ENCODE results near the gene CDH13.

The CDH13 gene

GRCh38 chr16:83214671-83215070 is 587.9 kb downstream of the CDH13 start:
- Histone ChIP-seq H3K9ac (ENCODE audit: low read length) (no peak overlapping the region), H3K9me3 (ENCODE audit: low read length) (no peaks in the 10 kb centered on the region), H3K4me1 (ENCODE audit: insufficient read depth, low read length) (no peaks in the 10 kb centered on the region), H3K36me3 (ENCODE audit: insufficient read depth, low read length) (no peaks in the 10 kb centered on the region), H3K27me3 (ENCODE audit: control insufficient read depth in 1 of 2, insufficient read depth in 2 of 2, low read length in 2 of 2) (no peaks in the 10 kb centered on the region), H3K27ac (ENCODE audit: low read depth, low read length) (no peak overlapping the region), H3K4me3 (ENCODE audit: low read depth in 1 of 2, low read length in 2 of 2) (no peak overlapping the region)

GRCh38 chr16:83215406-83216001 is 588.7 kb downstream of the CDH13 start:
- no peak overlapping the region for H3K27ac ChIP-seq (ENCODE audit: low read depth, low read length)
- no peak overlapping the region for H3K4me3 ChIP-seq (ENCODE audit: low read depth in 1 of 2, low read length in 2 of 2)
- H3K9ac ChIP-seq (ENCODE audit: low read length), result no peak overlapping the region
- no peaks in the 10 kb centered on the region for H3K36me3 ChIP-seq (ENCODE audit: insufficient read depth, low read length)
- H3K27me3 ChIP-seq (ENCODE audit: control insufficient read depth in 1 of 2, insufficient read depth in 2 of 2, low read length in 2 of 2), result no peaks in the 10 kb centered on the region
- no peaks in the 10 kb centered on the region for H3K4me1 ChIP-seq (ENCODE audit: insufficient read depth, low read length)
- no peaks in the 10 kb centered on the region for H3K9me3 ChIP-seq (ENCODE audit: low read length)

GRCh38 chr16:83219285-83219684 is 592.5 kb downstream of the CDH13 start:
- H3K27ac ChIP-seq (ENCODE audit: low read depth, low read length), result no peak overlapping the region
- H3K4me3 ChIP-seq (ENCODE audit: low read depth in 1 of 2, low read length in 2 of 2), result no peak overlapping the region
- no peak overlapping the region for H3K9ac ChIP-seq (ENCODE audit: low read length)
- H3K4me1 ChIP-seq (ENCODE audit: insufficient read depth, low read length), result no peaks in the 10 kb centered on the region
- no peaks in the 10 kb centered on the region for H3K27me3 ChIP-seq (ENCODE audit: control insufficient read depth in 1 of 2, insufficient read depth in 2 of 2, low read length in 2 of 2)
- no peaks in the 10 kb centered on the region for H3K36me3 ChIP-seq (ENCODE audit: insufficient read depth, low read length)
- H3K9me3 ChIP-seq (ENCODE audit: low read length), result no peaks in the 10 kb centered on the region

GRCh38 chr16:83220066-83220465 is 593.3 kb downstream of the CDH13 start:
- no peaks in the 10 kb centered on the region for H3K36me3 ChIP-seq (ENCODE audit: insufficient read depth, low read length)
- H3K27me3 ChIP-seq (ENCODE audit: control insufficient read depth in 1 of 2, insufficient read depth in 2 of 2, low read length in 2 of 2), result no peaks in the 10 kb centered on the region
- H3K27ac ChIP-seq (ENCODE audit: low read depth, low read length), result no peak overlapping the region
- H3K4me3 ChIP-seq (ENCODE audit: low read depth in 1 of 2, low read length in 2 of 2), result no peak overlapping the region
- no peaks in the 10 kb centered on the region for H3K9me3 ChIP-seq (ENCODE audit: low read length)
- no peaks in the 10 kb centered on the region for H3K4me1 ChIP-seq (ENCODE audit: insufficient read depth, low read length)
- no peak overlapping the region for H3K9ac ChIP-seq (ENCODE audit: low read length)

- no peak overlapping the region for H3K27ac ChIP-seq (ENCODE audit: low read depth, low read length)
- H3K36me3 ChIP-seq (ENCODE audit: insufficient read depth, low read length), result no peaks in the 10 kb centered on the region
- no peaks in the 10 kb centered on the region for H3K27me3 ChIP-seq (ENCODE audit: control insufficient read depth in 1 of 2, insufficient read depth in 2 of 2, low read length in 2 of 2)
- H3K4me1 ChIP-seq (ENCODE audit: insufficient read depth, low read length), result no peaks in the 10 kb centered on the region
- H3K4me3 ChIP-seq (ENCODE audit: low read depth in 1 of 2, low read length in 2 of 2), result no peak overlapping the region
- no peaks in the 10 kb centered on the region for H3K9me3 ChIP-seq (ENCODE audit: low read length)
- H3K9ac ChIP-seq (ENCODE audit: low read length), result no peak overlapping the region
These were observed 597.9 kb downstream of the CDH13 start for GRCh38 chr16:83224642-83225041.

GRCh38 chr16:83227336-83227735 is 600.6 kb downstream of the CDH13 start:
- Histone ChIP-seq H3K36me3 (ENCODE audit: insufficient read depth, low read length) (no peaks in the 10 kb centered on the region), H3K27ac (ENCODE audit: low read depth, low read length) (no peak overlapping the region), H3K9ac (ENCODE audit: low read length) (no peak overlapping the region), H3K9me3 (ENCODE audit: low read length) (no peaks in the 10 kb centered on the region), H3K4me1 (ENCODE audit: insufficient read depth, low read length) (no peaks in the 10 kb centered on the region), H3K4me3 (ENCODE audit: low read depth in 1 of 2, low read length in 2 of 2) (no peak overlapping the region), H3K27me3 (ENCODE audit: control insufficient read depth in 1 of 2, insufficient read depth in 2 of 2, low read length in 2 of 2) (no peaks in the 10 kb centered on the region)

GRCh38 chr16:83231729-83232128 is 605.0 kb downstream of the CDH13 start:
- no peaks in the 10 kb centered on the region for H3K27me3 ChIP-seq (ENCODE audit: control insufficient read depth in 1 of 2, insufficient read depth in 2 of 2, low read length in 2 of 2)
- H3K4me1 ChIP-seq (ENCODE audit: insufficient read depth, low read length), result no peaks in the 10 kb centered on the region
- H3K9me3 ChIP-seq (ENCODE audit: low read length), result no peaks in the 10 kb centered on the region
- H3K9ac ChIP-seq (ENCODE audit: low read length), result no peak overlapping the region
- no peaks in the 10 kb centered on the region for H3K36me3 ChIP-seq (ENCODE audit: insufficient read depth, low read length)
- no peak overlapping the region for H3K4me3 ChIP-seq (ENCODE audit: low read depth in 1 of 2, low read length in 2 of 2)
- H3K27ac ChIP-seq (ENCODE audit: low read depth, low read length), result no peak overlapping the region

- Histone ChIP-seq H3K9ac (ENCODE audit: low read length) (no peak overlapping the region), H3K9me3 (ENCODE audit: low read length) (no peaks in the 10 kb centered on the region), H3K4me1 (ENCODE audit: insufficient read depth, low read length) (no peaks in the 10 kb centered on the region), H3K36me3 (ENCODE audit: insufficient read depth, low read length) (no peaks in the 10 kb centered on the region), H3K27ac (ENCODE audit: low read depth, low read length) (no peak overlapping the region), H3K4me3 (ENCODE audit: low read depth in 1 of 2, low read length in 2 of 2) (no peak overlapping the region), H3K27me3 (ENCODE audit: control insufficient read depth in 1 of 2, insufficient read depth in 2 of 2, low read length in 2 of 2) (no peaks in the 10 kb centered on the region)
These were observed 606.4 kb downstream of the CDH13 start for GRCh38 chr16:83233153-83233552.

- no peak overlapping the region for H3K4me3 ChIP-seq (ENCODE audit: low read depth in 1 of 2, low read length in 2 of 2)
- no peaks in the 10 kb centered on the region for H3K36me3 ChIP-seq (ENCODE audit: insufficient read depth, low read length)
- no peaks in the 10 kb centered on the region for H3K4me1 ChIP-seq (ENCODE audit: insufficient read depth, low read length)
- H3K9me3 ChIP-seq (ENCODE audit: low read length), result no peaks in the 10 kb centered on the region
- no peak overlapping the region for H3K27ac ChIP-seq (ENCODE audit: low read depth, low read length)
- H3K9ac ChIP-seq (ENCODE audit: low read length), result no peak overlapping the region
- no peaks in the 10 kb centered on the region for H3K27me3 ChIP-seq (ENCODE audit: control insufficient read depth in 1 of 2, insufficient read depth in 2 of 2, low read length in 2 of 2)
These were observed 612.4 kb downstream of the CDH13 start for GRCh38 chr16:83238949-83239691.

- H3K4me1 ChIP-seq (ENCODE audit: insufficient read depth, low read length), result no peaks in the 10 kb centered on the region
- H3K9me3 ChIP-seq (ENCODE audit: low read length), result no peaks in the 10 kb centered on the region
- H3K27me3 ChIP-seq (ENCODE audit: control insufficient read depth in 1 of 2, insufficient read depth in 2 of 2, low read length in 2 of 2), result no peaks in the 10 kb centered on the region
- no peak overlapping the region for H3K27ac ChIP-seq (ENCODE audit: low read depth, low read length)
- H3K4me3 ChIP-seq (ENCODE audit: low read depth in 1 of 2, low read length in 2 of 2), result no peak overlapping the region
- H3K9ac ChIP-seq (ENCODE audit: low read length), result no peak overlapping the region
- H3K36me3 ChIP-seq (ENCODE audit: insufficient read depth, low read length), result no peaks in the 10 kb centered on the region
These were observed 617.3 kb downstream of the CDH13 start for GRCh38 chr16:83244057-83244456.

- H3K27me3 ChIP-seq (ENCODE audit: control insufficient read depth in 1 of 2, insufficient read depth in 2 of 2, low read length in 2 of 2), result no peaks in the 10 kb centered on the region
- no peaks in the 10 kb centered on the region for H3K36me3 ChIP-seq (ENCODE audit: insufficient read depth, low read length)
These were observed 618.3 kb downstream of the CDH13 start for GRCh38 chr16:83245061-83245460.

More at GRCh38 chr16:83245061-83245460, 618.3 kb downstream of the CDH13 start:
- H3K9me3 ChIP-seq (ENCODE audit: low read length), result no peaks in the 10 kb centered on the region
- no peaks in the 10 kb centered on the region for H3K4me1 ChIP-seq (ENCODE audit: insufficient read depth, low read length)
- no peak overlapping the region for H3K4me3 ChIP-seq (ENCODE audit: low read depth in 1 of 2, low read length in 2 of 2)
- no peak overlapping the region for H3K27ac ChIP-seq (ENCODE audit: low read depth, low read length)
- no peak overlapping the region for H3K9ac ChIP-seq (ENCODE audit: low read length)

All from muscle layer of colon (tissue), 2 donors.